HepG2 (cell line): Measurements from ENCODE around the gene KRTCAP3. TPM values are rescaled to one million over a fixed set of nuclear protein-coding genes. Genes with fewer than 3 reads are reported as not detected.

Source experiments
- FOXA3 ChIP-seq: IDR thresholded peaks from 2 replicates; pipeline ENCODE4 v1.6.1; 2016; ENCODE audit warnings: missing genetic modification reagents, missing compliant biosample characterization
- HDAC6 ChIP-seq: fragments of 200-600 bp; sonication (generic); IDR thresholded peaks from 2 replicates; pipeline ENCODE4 v1.7.0; 2017; ENCODE audit warnings: mild to moderate bottlenecking, antibody characterized with exemption, low read length, low read depth
- HHEX ChIP-seq: IDR thresholded peaks from 2 replicates; pipeline ENCODE4 v1.6.1; 2016; ENCODE audit warnings: control low read depth
- MED8 ChIP-seq: sonication (generic); formaldehyde crosslinking; IDR thresholded peaks from 2 replicates; pipeline ENCODE4 v1.8.1; 2023; ENCODE audit warnings: mild to moderate bottlenecking, missing genetic modification reagents; ENCODE audit not compliant: insufficient replicate concordance
- REXO4 ChIP-seq: sonication (generic); formaldehyde crosslinking; IDR thresholded peaks from 2 replicates; pipeline ENCODE4 v1.8.0; 2022; ENCODE audit warnings: missing genetic modification reagents, mild to moderate bottlenecking, borderline replicate concordance
- RFXAP ChIP-seq: sonication (generic); formaldehyde crosslinking; IDR thresholded peaks from 2 replicates; pipeline ENCODE4 v1.4.0; 2020; ENCODE audit warnings: missing genetic modification reagents, borderline replicate concordance
- SIN3A ChIP-seq: IDR thresholded peaks from 2 replicates; pipeline ENCODE4 v1.6.1; 2011; ENCODE audit warnings: low read depth, mild to moderate bottlenecking, control low read depth, low read length, borderline replicate concordance
- SRSF1 ChIP-seq: fragments of 200-400 bp; formaldehyde crosslinking; optimal IDR thresholded peaks from 2 replicates; pipeline ENCODE3; 2017; ENCODE audit warnings: mild to moderate bottlenecking, low read depth, low read length, moderate library complexity
- TMF1 ChIP-seq: sonication (generic); formaldehyde crosslinking; IDR thresholded peaks from 2 replicates; pipeline ENCODE4 v1.8.1; 2022; ENCODE audit warnings: low read depth, missing genetic modification reagents
- ZNF136 ChIP-seq: sonication (generic); formaldehyde crosslinking; IDR thresholded peaks from 2 replicates; pipeline ENCODE4 v1.8.1; 2022; ENCODE audit warnings: low read depth, mild to moderate bottlenecking, moderate library complexity, missing genetic modification reagents
- ZNF616 ChIP-seq: sonication (generic); formaldehyde crosslinking; IDR thresholded peaks from 2 replicates; pipeline ENCODE4 v1.5.0; 2020; ENCODE audit warnings: low read depth, mild to moderate bottlenecking, missing genetic modification reagents
- polyA plus RNA-seq, 8 experiments: library from polyadenylated mRNA; depleted of rRNA in 3 of 8; stranded (reverse) in 7 of 8; unstranded in 1 of 8; fragments of >200 nt; fragmentation: Illumina TruSeq in 4 of 8; extraction: Trizol in 4 of 8; gene quantifications; 2 replicates each; pipeline versions ENCODE4 v1.2.1 to v1.2.3, GENCODE V29; 2011 to 2016; ENCODE audit warnings: low read depth in 4 of 8, missing spikeins in 1 of 8, mixed read lengths in 1 of 8; ENCODE audit not compliant: insufficient read depth in 1 of 8
- total RNA-seq, 5 experiments: library from RNA; depleted of rRNA; stranded (reverse); fragments of >200 nt; fragmentation: Illumina TruSeq; extraction: Trizol; gene quantifications; 2 replicates each; pipeline ENCODE4 v1.2.3, GENCODE V29; 2016; ENCODE audit warnings: low read depth in 1 of 5
- TF ChIP-seq, protein P1 (sequence below): sonication (generic); formaldehyde crosslinking; IDR thresholded peaks from 2 replicates; pipeline ENCODE4 v1.4.0; 2020; ENCODE audit warnings: mild to moderate bottlenecking, low read depth, missing genetic modification reagents
- TF ChIP-seq, protein P2 (sequence below): sonication (generic); formaldehyde crosslinking; IDR thresholded peaks from 2 replicates; pipeline ENCODE4 v1.5.1; 2020; ENCODE audit warnings: missing genetic modification reagents, mild to moderate bottlenecking, borderline replicate concordance
- TF ChIP-seq, protein P3 (sequence below): sonication (generic); formaldehyde crosslinking; IDR thresholded peaks from 2 replicates; pipeline ENCODE4 v1.5.1; 2020; ENCODE audit warnings: missing genetic modification reagents, mild to moderate bottlenecking, borderline replicate concordance
- TF ChIP-seq, protein P4 (sequence below): IDR thresholded peaks from 2 replicates; pipeline ENCODE4 v1.6.1; 2016; ENCODE audit warnings: missing biosample characterization, missing genetic modification reagents, low read depth
- TF ChIP-seq, protein P5 (sequence below): sonication (generic); formaldehyde crosslinking; IDR thresholded peaks from 2 replicates; pipeline ENCODE4 v1.9.0; 2021; ENCODE audit warnings: missing genetic modification reagents, borderline replicate concordance
- TF ChIP-seq, protein P6 (sequence below): IDR thresholded peaks from 2 replicates; pipeline ENCODE4 v1.6.1; 2016; ENCODE audit warnings: control low read depth

The KRTCAP3 gene
- total and polyA plus RNA-seq, 2 of the 13 experiments (the other 11 are each of a cell fraction or from before 2014, with no cell fraction given) = 2.1 to 4.5 TPM

DNA sequence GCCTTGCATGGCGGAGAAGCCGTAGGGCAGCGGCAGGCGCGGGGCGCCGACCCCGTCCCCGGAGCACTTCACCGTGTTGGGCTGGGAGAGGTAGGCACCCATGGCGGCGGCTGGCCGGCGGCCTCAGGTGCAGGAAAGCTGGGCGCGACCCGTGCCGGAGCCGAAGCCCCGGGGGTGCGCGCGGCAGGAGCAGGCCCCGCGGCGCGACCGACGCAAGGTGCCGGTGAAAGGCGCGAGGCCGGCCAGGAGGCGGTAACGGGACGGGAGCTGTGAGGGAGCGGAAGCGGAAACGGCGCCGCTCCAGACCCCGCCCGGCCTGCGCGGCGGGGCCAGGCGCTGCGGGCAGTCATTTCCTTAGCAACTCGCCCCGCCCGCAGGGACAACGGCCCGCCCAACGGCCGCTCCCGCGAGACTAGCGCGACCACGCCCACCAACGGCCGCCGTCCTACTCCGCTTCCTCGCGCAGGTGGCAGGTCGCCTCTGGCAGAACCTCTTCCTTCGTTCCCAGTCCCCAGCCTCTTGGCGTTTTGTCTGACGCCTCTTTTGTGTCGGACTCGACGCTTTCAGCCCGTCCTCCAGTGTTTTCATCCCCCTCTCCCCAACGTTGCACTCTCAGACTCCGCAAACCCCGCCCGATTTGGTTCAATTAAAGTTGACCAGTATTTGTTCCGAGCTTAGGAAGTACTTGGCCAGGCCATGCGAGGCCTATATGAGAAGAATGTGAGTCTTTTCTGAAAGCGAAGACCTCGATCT is 32.7 kb upstream of the KRTCAP3 start, which contains the start of gene PPM1G (continued):
- TF ChIP-seq ZNF616 (CRISPR knock-in tag) (peak; percentile 81; the same call in 1 of the 2 replicates), RFXAP (CRISPR knock-in tag) (no peak; the same call in none of the 2 replicates), TMF1 (CRISPR knock-in tag) (peak; percentile 93), SIN3A (peak; percentile 88), HDAC6 (no peak), REXO4 (CRISPR knock-in tag) (no peak), MED8 (CRISPR knock-in tag) (peak; percentile 97), ZNF136 (CRISPR knock-in tag) (peak; percentile 95), FOXA3 (CRISPR knock-in tag) (peak; percentile 68), SRSF1 (no peak), HHEX (CRISPR knock-in tag) (no peak)
- TF ChIP-seq, protein P1, sequence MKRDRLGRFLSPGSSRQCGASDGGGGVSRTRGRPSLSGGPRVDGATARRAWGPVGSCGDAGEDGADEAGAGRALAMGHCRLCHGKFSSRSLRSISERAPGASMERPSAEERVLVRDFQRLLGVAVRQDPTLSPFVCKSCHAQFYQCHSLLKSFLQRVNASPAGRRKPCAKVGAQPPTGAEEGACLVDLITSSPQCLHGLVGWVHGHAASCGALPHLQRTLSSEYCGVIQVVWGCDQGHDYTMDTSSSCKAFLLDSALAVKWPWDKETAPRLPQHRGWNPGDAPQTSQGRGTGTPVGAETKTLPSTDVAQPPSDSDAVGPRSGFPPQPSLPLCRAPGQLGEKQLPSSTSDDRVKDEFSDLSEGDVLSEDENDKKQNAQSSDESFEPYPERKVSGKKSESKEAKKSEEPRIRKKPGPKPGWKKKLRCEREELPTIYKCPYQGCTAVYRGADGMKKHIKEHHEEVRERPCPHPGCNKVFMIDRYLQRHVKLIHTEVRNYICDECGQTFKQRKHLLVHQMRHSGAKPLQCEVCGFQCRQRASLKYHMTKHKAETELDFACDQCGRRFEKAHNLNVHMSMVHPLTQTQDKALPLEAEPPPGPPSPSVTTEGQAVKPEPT = no peak; the same call in none of the 2 replicates
- TF ChIP-seq, protein P2, sequence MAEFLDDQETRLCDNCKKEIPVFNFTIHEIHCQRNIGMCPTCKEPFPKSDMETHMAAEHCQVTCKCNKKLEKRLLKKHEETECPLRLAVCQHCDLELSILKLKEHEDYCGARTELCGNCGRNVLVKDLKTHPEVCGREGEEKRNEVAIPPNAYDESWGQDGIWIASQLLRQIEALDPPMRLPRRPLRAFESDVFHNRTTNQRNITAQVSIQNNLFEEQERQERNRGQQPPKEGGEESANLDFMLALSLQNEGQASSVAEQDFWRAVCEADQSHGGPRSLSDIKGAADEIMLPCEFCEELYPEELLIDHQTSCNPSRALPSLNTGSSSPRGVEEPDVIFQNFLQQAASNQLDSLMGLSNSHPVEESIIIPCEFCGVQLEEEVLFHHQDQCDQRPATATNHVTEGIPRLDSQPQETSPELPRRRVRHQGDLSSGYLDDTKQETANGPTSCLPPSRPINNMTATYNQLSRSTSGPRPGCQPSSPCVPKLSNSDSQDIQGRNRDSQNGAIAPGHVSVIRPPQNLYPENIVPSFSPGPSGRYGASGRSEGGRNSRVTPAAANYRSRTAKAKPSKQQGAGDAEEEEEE (CRISPR knock-in tag) = 0 out of 2 replicates have a peak, but pooled peaks have one; percentile 54
- TF ChIP-seq, protein P3, sequence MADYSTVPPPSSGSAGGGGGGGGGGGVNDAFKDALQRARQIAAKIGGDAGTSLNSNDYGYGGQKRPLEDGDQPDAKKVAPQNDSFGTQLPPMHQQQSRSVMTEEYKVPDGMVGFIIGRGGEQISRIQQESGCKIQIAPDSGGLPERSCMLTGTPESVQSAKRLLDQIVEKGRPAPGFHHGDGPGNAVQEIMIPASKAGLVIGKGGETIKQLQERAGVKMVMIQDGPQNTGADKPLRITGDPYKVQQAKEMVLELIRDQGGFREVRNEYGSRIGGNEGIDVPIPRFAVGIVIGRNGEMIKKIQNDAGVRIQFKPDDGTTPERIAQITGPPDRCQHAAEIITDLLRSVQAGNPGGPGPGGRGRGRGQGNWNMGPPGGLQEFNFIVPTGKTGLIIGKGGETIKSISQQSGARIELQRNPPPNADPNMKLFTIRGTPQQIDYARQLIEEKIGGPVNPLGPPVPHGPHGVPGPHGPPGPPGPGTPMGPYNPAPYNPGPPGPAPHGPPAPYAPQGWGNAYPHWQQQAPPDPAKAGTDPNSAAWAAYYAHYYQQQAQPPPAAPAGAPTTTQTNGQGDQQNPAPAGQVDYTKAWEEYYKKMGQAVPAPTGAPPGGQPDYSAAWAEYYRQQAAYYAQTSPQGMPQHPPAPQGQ (CRISPR knock-in tag) = 0 out of 2 replicates have a peak, but pooled peaks have one; percentile 1
- TF ChIP-seq, protein P4, sequence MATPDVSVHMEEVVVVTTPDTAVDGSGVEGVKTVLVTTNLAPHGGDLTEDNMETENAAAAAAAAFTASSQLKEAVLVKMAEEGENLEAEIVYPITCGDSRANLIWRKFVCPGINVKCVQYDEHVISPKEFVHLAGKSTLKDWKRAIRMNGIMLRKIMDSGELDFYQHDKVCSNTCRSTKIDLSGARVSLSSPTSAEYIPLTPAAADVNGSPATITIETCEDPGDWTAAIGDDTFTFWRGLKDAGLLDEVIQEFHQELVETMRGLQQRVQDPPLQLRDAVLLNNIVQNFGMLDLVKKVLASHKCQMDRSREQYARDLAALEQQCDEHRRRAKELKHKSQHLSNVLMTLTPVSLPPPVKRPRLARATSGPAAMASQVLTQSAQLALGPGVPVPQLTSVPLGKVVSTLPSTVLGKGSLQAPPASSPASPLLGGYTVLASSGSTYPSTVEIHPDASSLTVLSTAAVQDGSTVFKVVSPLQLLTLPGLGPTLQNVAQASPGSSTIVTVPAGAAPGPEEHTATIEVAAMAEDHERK = peak; percentile 80
- TF ChIP-seq, protein P5, sequence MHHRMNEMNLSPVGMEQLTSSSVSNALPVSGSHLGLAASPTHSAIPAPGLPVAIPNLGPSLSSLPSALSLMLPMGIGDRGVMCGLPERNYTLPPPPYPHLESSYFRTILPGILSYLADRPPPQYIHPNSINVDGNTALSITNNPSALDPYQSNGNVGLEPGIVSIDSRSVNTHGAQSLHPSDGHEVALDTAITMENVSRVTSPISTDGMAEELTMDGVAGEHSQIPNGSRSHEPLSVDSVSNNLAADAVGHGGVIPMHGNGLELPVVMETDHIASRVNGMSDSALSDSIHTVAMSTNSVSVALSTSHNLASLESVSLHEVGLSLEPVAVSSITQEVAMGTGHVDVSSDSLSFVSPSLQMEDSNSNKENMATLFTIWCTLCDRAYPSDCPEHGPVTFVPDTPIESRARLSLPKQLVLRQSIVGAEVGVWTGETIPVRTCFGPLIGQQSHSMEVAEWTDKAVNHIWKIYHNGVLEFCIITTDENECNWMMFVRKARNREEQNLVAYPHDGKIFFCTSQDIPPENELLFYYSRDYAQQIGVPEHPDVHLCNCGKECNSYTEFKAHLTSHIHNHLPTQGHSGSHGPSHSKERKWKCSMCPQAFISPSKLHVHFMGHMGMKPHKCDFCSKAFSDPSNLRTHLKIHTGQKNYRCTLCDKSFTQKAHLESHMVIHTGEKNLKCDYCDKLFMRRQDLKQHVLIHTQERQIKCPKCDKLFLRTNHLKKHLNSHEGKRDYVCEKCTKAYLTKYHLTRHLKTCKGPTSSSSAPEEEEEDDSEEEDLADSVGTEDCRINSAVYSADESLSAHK (CRISPR knock-in tag) = no peak
- TF ChIP-seq, protein P6, sequence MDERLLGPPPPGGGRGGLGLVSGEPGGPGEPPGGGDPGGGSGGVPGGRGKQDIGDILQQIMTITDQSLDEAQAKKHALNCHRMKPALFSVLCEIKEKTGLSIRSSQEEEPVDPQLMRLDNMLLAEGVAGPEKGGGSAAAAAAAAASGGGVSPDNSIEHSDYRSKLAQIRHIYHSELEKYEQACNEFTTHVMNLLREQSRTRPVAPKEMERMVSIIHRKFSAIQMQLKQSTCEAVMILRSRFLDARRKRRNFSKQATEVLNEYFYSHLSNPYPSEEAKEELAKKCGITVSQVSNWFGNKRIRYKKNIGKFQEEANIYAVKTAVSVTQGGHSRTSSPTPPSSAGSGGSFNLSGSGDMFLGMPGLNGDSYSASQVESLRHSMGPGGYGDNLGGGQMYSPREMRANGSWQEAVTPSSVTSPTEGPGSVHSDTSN = no peak
